Neural progenitor cell (in vitro differentiated cells): ENCODE results near the gene PBX1.

Experiments
- CTCF ChIP-seq: fragments of 200-600 bp; sonication (generic); IDR thresholded peaks from 2 replicates; pipeline ENCODE4 v1.5.1; 2017; ENCODE audit warnings: antibody characterized with exemption, mild to moderate bottlenecking
- EZH2phosphoT487 ChIP-seq: fragments of 200-600 bp; sonication (generic); IDR thresholded peaks from 2 replicates; pipeline ENCODE4 v1.6.1; 2017; ENCODE audit warnings: antibody characterized with exemption

- TF ChIP-seq CTCF (no peak), EZH2phosphoT487 (no peak)
These were observed 22.8 kb downstream of the PBX1 start for GRCh38 chr1:164581762-164582161.
